ENCODE data around the gene BACE1-AS.
"Not testable (repeated sequence)": the region's sequence is repeated elsewhere in the genome, so short reads cannot be mapped to it uniquely, and the experiment has no call there.

The BACE1-AS gene

DNA sequence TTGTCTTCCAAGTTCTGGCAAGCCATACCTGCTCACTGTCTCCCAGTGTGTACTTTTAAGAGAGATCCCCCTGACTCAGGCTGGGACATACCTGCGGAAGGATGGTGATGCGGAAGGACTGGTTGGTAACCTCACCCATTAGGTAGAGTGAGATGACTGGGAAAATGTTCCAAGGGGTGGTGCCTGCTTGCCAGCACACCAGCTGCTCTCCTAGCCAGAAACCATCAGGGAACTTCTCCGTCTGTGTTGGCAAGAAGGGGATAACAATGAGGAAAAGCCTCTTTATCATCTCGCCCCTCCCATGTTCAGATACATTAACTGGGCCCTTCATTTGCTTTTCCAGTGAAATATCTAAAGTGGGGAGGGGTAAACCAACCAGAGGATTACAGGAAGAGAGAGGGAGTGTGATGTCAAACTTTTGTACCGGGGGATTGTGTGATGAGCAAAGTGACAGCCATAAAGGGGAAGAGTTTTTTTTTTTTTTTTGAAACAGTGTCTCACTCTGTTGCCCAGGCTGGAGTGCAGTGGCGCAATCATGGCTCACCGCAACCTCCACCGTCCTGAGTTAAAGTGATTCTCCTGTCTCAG, at the start of gene BACE1-AS:
TSS of gene BACE1-AS (plus strand) at position 538 of the 588 bp plus-strand sequence.
- no peak for DNase-seq

DNA sequence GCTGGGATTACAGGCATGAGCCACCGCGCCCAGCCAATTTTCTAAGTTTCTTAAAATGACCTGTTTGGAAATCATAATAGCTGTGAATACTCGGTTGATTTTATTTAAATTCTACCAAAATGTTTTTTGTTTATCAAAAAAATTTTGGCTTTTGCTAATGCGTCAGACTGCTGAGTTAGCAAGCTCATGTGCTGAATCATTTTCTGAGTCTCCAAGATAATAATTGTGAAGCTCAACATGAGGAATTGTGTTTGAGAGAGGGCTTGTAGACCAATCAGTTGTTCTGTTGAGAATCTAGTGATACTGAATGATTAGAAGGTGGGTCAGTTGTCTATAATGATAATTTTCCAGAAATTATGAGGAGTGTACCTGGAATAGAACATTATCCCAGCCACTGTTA, 42.8 kb upstream of the BACE1-AS start:
- DNase-seq = no peak

DNA sequence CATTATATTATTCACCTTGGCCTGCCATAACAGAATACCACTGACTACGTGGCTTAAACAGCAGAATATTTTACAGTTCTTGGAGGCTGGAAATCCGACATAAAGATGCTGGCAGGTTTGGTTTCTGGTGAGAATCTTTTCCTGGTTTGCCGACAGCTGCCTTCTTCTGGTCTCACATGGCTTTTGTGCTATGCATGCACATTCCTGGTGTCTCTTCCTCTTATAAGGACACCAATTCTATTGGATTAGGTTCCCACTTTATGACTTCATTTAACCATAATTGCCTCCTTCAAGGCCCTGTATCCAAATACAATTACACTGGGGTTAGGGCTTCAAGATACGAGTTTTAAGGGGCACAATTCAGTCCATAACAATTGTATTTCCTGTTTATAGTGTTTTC, 41.6 kb upstream of the BACE1-AS start:
- no peak for DNase-seq

DNA sequence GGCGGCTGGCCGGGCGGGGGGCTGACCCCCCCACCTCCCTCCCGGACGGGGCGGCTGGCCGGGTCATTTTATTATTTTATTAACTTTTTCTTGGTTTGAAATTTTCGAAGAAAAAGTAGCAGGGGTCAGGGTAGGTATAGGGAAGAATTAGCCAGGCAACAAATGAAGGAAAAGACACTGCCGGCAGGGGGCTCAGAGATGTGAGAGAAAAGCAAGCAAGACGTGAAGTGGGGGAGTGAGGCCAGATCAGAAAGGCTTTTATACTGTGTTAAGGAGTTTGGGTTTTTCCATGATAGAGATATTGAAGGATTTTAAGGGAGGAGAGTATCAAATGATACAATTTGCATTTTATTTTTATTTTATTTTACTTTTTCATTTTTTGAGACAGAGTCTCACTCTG, 39.6 kb upstream of the BACE1-AS start:
- DNase-seq = no peak

DNA sequence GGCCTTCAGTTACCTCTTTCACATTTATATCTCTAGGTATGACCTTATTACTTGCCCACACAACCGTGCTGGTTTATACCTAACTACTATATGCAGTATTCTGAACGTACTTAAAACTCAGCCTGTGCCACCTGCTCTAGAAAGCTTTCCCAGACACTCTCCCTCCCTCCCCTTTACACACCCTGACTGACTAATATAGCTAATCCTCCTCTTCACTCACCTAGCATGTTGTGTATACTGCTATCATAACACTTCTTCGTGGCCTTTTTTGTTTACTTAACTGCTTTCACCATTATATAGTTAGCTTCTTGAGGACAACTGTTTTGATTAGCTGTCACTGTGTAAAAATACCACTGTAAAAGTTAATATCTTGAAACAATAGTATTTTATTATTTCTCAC, 35.2 kb upstream of the BACE1-AS start:
- no peak for DNase-seq

DNA sequence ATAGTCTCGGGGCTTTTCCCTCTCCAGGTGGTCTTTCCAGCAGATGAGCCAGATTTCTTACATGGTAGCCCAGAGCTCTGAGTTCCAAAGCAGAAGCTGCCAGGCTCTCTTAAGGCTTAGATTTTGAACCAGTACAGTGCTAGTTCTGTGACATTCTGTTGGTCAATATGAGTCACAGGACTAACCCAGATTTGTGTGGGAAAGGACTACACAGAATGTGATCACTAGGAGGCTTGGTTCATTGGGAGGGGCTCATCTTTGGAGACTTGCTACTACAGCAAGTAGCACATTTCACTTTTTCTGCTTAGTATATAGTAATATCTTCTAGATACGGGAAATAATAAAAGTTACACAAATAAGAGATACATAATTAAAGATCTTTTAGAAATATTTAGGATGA, 34.6 kb upstream of the BACE1-AS start:
- DNase-seq = no peak

DNA sequence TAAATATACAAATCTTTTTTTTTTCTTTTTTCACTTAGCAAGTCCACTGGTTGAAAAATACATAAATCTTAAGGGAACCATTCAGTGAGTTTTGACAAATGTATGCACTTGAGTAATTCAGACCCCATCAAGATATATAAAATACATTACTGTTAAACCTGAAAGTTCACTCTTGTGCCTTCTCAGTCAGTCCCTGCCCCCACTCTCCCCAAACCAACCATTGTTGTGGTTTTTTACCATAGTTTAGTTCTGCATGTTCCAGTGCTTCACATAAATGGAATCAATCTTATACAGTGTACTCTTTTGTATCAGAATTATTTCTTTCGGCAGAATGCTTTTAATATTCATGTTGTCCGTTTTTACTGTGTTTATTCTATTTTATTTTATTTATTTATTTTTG, 32.6 kb upstream of the BACE1-AS start:
- DNase-seq = no peak

DNA sequence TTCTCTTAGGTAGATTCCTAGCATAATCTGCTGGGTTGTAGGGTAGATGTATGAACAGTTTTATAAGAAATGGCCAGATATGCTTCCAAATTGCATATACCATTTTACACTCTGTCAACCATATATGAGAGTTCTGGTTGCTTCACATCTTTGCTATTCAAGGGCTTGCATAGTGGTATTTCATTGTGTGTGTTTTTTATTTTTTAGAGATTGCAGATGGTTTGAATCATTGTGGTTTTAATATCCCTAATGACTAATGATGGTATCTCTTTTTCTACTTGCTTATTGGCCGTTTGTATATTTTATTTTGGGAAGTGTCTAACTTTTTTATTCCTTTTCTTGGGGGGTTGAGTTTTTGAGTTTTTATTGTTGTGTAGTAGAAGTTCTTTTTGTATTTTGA, 31.7 kb upstream of the BACE1-AS start:
- DNase-seq = no peak

DNA sequence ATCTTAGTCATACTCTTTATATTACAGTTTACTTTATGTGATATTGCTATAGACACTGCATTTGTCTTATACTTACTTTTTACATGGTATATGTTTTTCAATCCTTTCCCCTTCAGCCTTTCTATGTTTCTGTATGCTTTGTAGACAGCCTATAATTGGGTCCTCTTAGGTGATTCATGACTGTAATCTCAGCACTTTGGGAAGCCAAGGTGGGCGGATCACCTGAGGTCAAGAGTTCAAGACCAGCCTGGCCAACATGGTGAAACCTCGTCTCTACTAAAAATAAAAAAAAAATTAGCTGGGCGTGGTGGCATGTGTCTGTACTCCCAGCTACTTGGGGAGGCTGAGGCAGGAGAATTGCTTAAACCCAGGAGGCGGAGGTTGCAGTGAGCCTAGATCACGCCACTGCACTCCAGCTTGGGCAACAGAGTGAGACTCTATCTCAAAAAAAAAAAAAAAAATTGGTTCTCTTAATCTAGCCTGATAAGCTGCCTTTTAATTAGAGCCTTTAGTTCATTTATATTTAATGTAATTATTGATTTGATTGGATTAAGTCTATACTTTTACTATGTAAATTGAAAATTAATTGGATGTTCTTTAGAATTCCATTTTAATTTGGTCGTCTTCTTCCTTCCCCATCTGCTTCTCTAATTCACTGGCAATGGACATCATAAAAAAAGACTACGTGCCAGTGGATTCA, 26.4 kb upstream of the BACE1-AS start:
- DNase-seq = not testable (repeated sequence)

DNA sequence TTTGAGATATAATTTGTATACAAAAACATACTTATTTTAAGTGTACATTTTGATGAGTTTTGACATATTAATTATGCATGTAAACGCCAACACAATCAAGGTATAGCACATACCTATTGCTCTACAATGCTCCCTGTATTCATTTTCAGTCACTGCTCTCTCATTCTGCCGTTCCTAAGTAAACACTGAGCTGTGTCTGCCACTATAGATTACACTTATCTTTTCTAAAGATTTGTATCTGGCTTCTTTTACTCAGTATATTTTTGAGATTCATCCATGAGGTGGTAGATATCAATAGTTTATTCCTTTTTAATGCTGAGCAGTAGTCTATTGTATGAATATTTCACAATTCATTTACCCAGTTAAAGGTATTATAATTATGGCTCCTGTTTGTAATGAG, 25.4 kb upstream of the BACE1-AS start:
- no peak for DNase-seq

DNA sequence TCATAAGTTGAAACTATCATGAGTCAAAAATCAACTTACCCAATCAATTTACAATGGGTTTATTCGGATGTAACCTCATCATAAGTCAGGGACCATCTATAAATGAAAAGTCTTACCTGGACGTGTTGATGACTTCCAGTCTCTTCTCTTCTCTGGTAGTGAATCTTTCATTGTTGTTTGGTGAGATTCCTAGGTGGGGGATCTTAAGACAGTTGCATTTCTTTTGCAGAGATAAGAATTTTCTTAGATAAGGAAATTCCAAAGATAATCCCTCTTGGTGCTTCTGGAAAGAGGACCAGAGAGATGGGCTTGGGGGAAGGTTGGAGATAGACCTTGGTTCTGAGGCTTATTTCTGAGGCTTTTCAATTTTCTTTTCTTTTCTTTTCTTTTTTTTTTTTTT, 21.3 kb upstream of the BACE1-AS start:
- no peak for DNase-seq

DNA sequence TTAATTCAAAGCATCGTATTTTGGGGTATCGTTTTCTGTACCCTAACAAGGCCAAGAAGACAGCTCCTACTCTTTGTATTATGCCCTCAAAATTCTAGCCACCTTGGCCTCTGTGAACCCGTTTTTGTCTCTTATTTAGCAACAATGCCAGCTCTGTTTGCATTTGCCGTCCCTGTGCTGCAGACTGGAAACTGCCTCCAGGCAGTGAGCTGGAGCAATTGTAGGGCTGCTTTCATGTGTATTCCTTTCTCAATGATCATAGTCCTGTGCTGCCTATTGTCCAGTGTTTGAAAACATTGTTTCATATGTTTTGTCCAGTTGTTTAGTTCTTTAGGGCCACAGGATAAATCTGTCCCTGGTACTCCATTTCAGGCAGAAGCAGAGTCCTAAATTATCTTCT, 19.9 kb upstream of the BACE1-AS start:
- DNase-seq = no peak

DNA sequence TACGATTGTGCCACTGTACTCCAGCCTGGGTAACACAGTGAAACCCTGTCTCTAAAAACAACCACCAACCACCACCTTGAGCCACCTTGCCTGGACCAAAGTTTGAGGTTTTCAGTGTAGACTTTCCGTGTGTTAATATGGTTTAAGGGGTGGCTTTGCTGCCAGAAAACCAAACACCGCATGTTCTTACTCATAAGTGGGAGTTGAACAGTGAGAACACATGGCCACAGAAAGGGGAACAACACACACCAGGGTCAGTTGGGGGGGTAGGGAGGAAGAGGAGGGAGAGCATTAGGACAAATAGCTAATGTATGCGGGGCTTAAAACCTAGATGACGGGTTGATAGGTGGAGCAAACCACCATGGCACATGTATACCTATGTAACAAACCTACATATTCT, 19.0 kb upstream of the BACE1-AS start:
- not testable (repeated sequence) for DNase-seq

DNA sequence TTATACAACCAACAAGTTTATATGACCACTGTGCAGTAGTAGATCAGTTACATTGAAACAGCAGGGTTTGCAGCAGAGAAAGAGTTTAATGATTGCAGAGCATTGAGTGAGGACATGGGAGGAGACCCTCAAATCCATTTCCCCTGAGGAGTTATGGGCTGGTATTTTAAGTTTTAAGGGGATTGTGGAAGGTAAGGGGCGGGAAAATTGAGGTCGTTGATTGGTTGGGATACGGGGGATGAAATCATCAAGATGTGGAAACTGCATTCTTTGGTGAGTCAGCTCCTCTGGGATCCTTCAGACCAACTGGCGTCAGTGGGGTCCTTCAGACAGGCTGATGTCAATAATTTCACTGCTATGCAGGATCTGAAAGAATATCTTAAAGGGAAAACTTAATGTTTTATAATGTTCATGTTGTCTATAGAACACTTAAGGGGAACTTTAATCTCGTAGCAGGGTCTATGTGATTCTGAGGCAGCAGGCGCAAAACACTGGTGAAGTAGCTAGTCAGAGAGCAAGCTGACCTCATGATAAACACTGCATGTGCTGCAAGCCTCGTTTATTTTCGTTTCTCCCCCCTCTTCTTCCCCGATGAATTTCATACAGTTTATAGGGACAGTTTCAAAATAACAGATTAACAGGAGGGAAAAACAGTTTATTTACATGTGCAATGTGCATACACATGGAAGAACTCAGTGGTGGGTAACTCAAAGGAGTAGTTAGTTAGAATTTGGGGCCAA, 17.4 kb upstream of the BACE1-AS start:
- no peak for DNase-seq

DNA sequence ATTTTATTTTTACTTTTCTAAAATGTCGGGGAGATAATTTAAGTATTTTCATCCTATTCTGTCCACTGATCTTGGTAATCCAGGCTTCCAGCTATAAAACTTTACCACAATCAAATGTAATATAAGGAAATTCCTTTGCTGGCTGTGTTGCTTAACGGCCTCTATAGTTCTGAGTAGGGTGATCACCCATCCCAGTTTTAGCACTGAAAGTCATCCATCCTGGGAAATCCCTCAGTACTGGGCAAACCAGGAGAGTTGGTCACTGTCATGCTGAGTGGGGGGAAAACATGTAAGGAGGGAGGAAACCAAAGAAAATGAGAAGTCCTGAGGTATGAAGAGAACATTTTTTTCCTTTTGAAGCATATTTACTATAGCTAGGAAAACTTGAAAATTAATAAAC, 12.8 kb upstream of the BACE1-AS start:
- DNase-seq = no peak

DNA sequence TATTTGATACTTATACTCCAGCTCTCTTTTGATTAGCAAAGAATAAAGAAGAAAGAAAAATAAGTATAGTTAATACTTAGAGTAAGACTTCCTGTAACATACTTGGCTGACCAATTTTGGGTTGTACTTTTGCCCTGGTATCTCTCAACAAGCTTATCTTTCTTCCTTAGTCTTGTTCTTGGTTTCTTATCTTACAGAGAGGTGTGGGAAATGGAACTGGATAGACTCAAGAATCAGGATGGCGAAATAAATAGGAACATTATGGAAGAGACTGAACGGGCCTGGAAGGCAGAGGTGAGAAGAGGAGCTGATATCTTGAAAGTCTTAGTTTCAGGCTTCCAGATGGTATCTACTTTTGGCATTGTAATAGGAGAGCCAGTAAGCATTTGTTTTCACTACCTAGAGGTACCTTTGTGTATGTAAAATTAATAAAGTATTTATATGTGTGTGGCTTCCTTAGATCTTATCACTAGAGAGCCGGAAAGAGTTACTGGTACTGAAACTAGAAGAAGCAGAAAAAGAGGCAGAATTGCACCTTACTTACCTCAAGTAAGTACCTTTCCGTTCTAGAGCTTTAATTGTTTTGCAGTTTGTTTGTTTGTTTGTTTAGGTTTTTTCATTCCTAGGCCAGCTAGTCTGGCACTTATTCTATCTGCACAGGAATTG, 11.3 kb upstream of the BACE1-AS start:
- no peak for DNase-seq

DNA sequence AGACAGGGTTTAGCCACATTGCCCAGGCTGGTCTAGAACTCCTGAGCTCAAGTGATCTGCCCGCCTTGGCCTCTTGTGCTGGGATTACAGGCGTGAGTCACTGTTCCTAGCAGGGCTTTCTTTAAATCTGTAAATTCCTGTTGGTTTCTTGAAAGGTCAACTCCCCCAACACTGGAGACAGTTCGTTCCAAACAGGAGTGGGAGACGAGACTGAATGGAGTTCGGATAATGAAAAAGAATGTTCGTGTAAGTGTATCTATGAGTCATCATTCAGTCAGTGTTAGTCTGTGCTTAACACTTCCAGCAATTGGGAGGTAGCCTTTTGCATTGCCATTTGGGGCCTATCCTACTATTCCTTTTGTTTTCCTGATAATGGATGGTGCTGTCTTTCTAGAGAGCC, 10.0 kb upstream of the BACE1-AS start:
- no peak for DNase-seq

DNA sequence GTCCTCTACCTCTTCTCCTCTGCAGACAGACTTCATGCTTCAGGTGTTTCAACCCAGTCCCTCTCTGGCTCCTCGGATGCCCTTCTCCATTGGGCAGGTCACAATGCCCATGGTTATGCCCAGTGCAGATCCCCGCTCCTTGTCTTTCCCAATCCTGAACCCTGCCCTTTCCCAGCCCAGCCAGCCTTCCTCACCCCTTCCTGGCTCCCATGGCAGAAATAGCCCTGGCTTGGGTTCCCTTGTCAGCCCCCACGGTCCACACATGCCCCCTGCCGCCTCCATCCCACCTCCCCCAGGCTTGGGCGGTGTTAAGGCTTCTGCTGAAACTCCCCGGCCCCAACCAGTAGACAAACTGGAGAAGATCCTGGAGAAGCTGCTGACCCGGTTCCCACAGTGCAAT, 9.3 kb upstream of the BACE1-AS start:
- no peak for DNase-seq

DNA sequence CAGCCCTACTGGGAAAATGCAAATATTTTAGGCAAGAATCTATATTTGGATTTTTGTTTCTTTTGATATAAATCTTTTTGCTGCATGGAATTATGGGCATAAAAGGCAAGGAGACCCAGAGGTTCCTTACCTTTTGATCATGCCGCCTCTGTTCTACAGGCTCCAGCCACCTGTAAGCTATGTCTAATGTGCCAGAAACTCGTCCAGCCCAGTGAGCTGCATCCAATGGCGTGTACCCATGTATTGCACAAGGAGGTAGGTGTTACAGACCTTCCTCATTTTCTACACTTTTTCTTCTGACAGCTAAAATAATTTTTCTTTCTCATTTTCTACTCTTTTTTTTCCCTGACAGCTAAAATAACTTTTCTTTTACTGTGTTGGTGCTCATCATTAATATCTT, 8.2 kb upstream of the BACE1-AS start:
- no peak for DNase-seq

DNA sequence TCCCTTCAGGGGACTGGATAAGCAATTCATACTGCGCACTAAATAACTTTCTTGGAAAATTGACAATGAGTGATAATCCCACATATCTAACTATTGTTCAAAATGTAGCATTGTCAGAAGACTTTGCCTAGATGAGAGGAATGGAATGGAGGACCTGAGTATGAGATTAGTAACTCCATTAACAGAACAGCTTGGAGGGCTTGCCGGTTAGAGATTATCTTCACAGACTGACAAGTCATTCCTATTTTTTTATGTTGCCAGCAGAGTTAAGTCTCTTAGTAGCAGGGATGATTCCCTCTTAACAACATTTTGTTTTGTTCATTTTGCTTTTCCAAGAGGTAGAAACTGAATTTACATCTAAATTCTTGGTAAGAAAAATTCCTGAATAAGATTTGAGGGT, 7.1 kb upstream of the BACE1-AS start:
- no peak for DNase-seq

DNA sequence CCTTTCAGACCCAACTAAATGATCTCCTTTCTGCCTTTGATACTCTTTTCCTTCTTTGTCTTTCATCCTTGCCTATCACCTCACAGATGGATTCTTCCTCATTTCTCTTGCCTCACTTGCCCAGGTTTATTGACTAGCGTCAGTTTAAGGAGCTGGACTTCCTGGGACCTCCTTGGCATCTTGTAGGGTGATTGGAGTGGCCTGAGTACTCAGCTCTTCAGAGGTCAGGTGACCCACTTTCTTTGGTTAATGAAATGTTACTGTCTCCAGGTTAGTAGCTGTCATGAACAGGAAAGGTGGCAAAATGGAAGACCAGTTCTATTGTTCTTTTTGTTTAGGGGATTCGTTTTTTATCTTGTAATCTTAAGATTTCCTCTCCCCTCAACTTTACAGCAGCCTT, 4.6 kb upstream of the BACE1-AS start:
- DNase-seq = no peak

DNA sequence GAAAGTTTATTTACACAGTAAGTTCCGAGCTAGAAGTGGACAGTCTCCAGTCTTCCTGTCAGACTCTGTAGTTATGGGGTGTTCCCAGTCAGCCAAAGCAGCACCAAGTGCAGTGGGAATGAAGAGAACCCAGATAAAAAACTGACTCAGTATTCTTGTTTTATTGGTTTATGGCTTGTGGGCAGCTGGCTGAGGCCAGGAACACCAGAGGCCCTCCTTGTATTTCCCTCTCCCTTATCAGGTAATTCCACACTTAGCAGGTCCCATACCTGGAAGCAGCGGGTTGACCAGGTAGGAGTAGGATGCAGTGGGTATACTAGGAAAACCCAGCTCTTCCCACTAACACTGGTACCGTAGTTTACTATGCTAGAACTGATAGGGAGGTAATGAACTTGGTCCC, 3.5 kb upstream of the BACE1-AS start:
- DNase-seq = no peak

DNA sequence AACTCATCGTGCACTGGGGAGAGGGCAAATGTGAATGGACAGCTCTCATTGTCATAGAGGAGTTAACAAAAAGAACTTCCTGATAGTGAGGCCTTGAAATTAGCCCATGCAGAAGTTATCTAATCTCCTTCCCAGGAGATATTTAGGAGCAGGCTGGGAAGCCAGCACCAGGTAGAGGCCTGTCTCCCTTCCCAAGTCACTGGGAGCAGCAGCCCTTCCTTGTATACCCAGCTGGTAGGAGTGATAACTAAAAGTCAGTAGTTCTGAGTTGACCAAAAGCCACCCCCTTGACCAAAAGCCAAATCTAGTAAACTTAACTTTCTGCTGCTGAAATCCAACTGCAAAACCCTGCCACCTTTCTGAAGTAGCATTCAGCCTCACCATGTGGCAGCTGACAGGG, 1.4 kb upstream of the BACE1-AS start:
- no peak for DNase-seq

DNA sequence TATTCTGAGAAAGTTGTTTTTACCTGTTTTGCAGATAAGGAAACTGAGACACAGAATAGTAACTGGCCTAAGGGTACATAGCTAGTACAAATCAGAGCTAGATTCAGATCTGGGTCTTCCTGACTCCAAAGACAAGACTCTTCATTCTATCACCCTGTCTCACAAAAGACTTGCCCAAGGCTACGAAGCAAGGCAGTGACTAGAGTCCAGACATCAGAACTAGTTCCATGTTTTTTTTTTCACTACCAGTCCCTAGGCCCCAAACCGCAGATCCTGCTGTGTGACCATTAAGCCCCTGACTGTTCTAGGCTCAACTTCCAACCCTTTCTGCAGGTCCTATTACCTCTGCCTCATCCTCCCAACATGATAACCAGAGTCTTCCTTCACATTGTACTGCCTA, 1.5 kb downstream of the BACE1-AS start:
- DNase-seq = no peak

All from activated CD4-positive, CD25-positive, alpha-beta regulatory T cell treated with anti-CD3 and anti-CD28 coated beads, Interleukin-2, amount 50 U/mL, for 72 hours (primary cell).